HEK293T (cell line): ENCODE measurements around the gene CYP1B1.

Experiments used
- CTBP1 ChIP-seq: fragments of 450-650 bp; IDR thresholded peaks from 2 replicates; pipeline ENCODE4 v1.6.1; 2016; ENCODE audit warnings: borderline replicate concordance
- ELF4 ChIP-seq: fragments of 450-650 bp; IDR thresholded peaks from 2 replicates; pipeline ENCODE4 v1.6.1; 2017; ENCODE audit warnings: antibody characterized with exemption
- FOXA1 ChIP-seq: fragments of 450-650 bp; IDR thresholded peaks from 2 replicates; pipeline ENCODE4 v1.6.1; 2016; ENCODE audit warnings: mild to moderate bottlenecking
- FOXK2 ChIP-seq: fragments of 450-650 bp; IDR thresholded peaks from 2 replicates; pipeline ENCODE4 v1.6.1; 2016; ENCODE audit warnings: mild to moderate bottlenecking
- FOXM1 ChIP-seq: fragments of 450-650 bp; IDR thresholded peaks from 2 replicates; pipeline ENCODE4 v1.6.1; 2017; ENCODE audit warnings: mild to moderate bottlenecking, borderline replicate concordance
- HDGF ChIP-seq: fragments of 450-650 bp; IDR thresholded peaks from 2 replicates; pipeline ENCODE4 v1.6.1; 2017; ENCODE audit warnings: antibody characterized with exemption, borderline replicate concordance
- L3MBTL2 ChIP-seq: fragments of 450-650 bp; conservative IDR thresholded peaks from 2 replicates; pipeline ENCODE4 v1.6.1; 2016; ENCODE audit warnings: mild to moderate bottlenecking
- TARDBP ChIP-seq: fragments of 450-650 bp; IDR thresholded peaks from 2 replicates; pipeline ENCODE4 v1.6.1; 2016

GRCh38 chr2:38100328-38100727 lies 24.4 kb upstream of the CYP1B1 start:
- TF ChIP-seq FOXM1 (no peak), L3MBTL2 (no peak), ELF4 (no peak), CTBP1 (no peak), HDGF (no peak), FOXK2 (no peak), TARDBP (no peak), FOXA1 (no peak)
